ENCODE results near the gene AFF1.

Gene AFF1

GRCh38 chr4:87090305-87090704 is 155.5 kb downstream of the AFF1 start:
- no peak for FAIRE-seq
- no peak for DNase-seq (ENCODE audit: insufficient read length)
- no peak for TF ChIP-seq TAF1 (IDR thresholded peaks at IDR 0.05; ENCODE audit: borderline replicate concordance, low read depth, low read length)
- no peak for TF ChIP-seq POLR2A (IDR thresholded peaks at IDR 0.05; ENCODE audit: low read depth, low read length)
- TF ChIP-seq POLR2AphosphoS5 (IDR thresholded peaks at IDR 0.05; ENCODE audit: low read depth, low read length), result no peak

- TF ChIP-seq TAF1 (IDR thresholded peaks at IDR 0.05; ENCODE audit: borderline replicate concordance, low read depth, low read length) (no peak), POLR2AphosphoS5 (IDR thresholded peaks at IDR 0.05; ENCODE audit: low read depth, low read length) (no peak), POLR2A (IDR thresholded peaks at IDR 0.05; ENCODE audit: low read depth, low read length) (no peak)
- DNase-seq (ENCODE audit: insufficient read length) (no peak), FAIRE-seq (no peak)
Measured at GRCh38 chr4:87092389-87093141, 157.8 kb downstream of the AFF1 start.

GRCh38 chr4:87093443-87094123 is 158.8 kb downstream of the AFF1 start:
- TF ChIP-seq POLR2A (IDR thresholded peaks at IDR 0.05; ENCODE audit: low read depth, low read length) (no peak), POLR2AphosphoS5 (IDR thresholded peaks at IDR 0.05; ENCODE audit: low read depth, low read length) (0 out of 2 replicates have a peak, but pooled peaks have one; percentile 6)
- peak; percentile 18 for DNase-seq (ENCODE audit: insufficient read length)
- peak; percentile 89 for FAIRE-seq

GRCh38 chr4:87097075-87097474 is 162.3 kb downstream of the AFF1 start:
- FAIRE-seq (no peak), DNase-seq (ENCODE audit: insufficient read length) (no peak)
- TF ChIP-seq POLR2AphosphoS5 (IDR thresholded peaks at IDR 0.05; ENCODE audit: low read depth, low read length) (no peak), TAF1 (IDR thresholded peaks at IDR 0.05; ENCODE audit: borderline replicate concordance, low read depth, low read length) (no peak), POLR2A (IDR thresholded peaks at IDR 0.05; ENCODE audit: low read depth, low read length) (no peak)

- TF ChIP-seq POLR2AphosphoS5 (IDR thresholded peaks at IDR 0.05; ENCODE audit: low read depth, low read length) (no peak), POLR2A (IDR thresholded peaks at IDR 0.05; ENCODE audit: low read depth, low read length) (no peak)
- DNase-seq (ENCODE audit: insufficient read length) (no peak), FAIRE-seq (no peak)
Measured at GRCh38 chr4:87100168-87100567, 165.4 kb downstream of the AFF1 start.

GRCh38 chr4:87101543-87102199 is 166.9 kb downstream of the AFF1 start:
- TF ChIP-seq TAF1 (IDR thresholded peaks at IDR 0.05; ENCODE audit: borderline replicate concordance, low read depth, low read length) (no peak), POLR2AphosphoS5 (IDR thresholded peaks at IDR 0.05; ENCODE audit: low read depth, low read length) (no peak), POLR2A (IDR thresholded peaks at IDR 0.05; ENCODE audit: low read depth, low read length) (no peak)
- no peak for DNase-seq (ENCODE audit: insufficient read length)
- no peak for FAIRE-seq

- FAIRE-seq (no peak), DNase-seq (ENCODE audit: insufficient read length) (no peak)
- no peak for TF ChIP-seq TAF1 (IDR thresholded peaks at IDR 0.05; ENCODE audit: borderline replicate concordance, low read depth, low read length)
- no peak for TF ChIP-seq POLR2AphosphoS5 (IDR thresholded peaks at IDR 0.05; ENCODE audit: low read depth, low read length)
- no peak for TF ChIP-seq POLR2A (IDR thresholded peaks at IDR 0.05; ENCODE audit: low read depth, low read length)
Measured at GRCh38 chr4:87103086-87103485, 168.3 kb downstream of the AFF1 start.

- DNase-seq (ENCODE audit: insufficient read length) (no peak), FAIRE-seq (peak; percentile 36)
- TF ChIP-seq POLR2AphosphoS5 (IDR thresholded peaks at IDR 0.05; ENCODE audit: low read depth, low read length) (no peak), POLR2A (IDR thresholded peaks at IDR 0.05; ENCODE audit: low read depth, low read length) (no peak), TAF1 (IDR thresholded peaks at IDR 0.05; ENCODE audit: borderline replicate concordance, low read depth, low read length) (no peak)
Measured at GRCh38 chr4:87103691-87104187, 168.9 kb downstream of the AFF1 start.

- FAIRE-seq (no peak), DNase-seq (ENCODE audit: insufficient read length) (no peak)
- no peak for TF ChIP-seq TAF1 (IDR thresholded peaks at IDR 0.05; ENCODE audit: borderline replicate concordance, low read depth, low read length)
- TF ChIP-seq POLR2A (IDR thresholded peaks at IDR 0.05; ENCODE audit: low read depth, low read length), result no peak
- TF ChIP-seq POLR2AphosphoS5 (IDR thresholded peaks at IDR 0.05; ENCODE audit: low read depth, low read length), result no peak
Measured at GRCh38 chr4:87105101-87105845, 170.5 kb downstream of the AFF1 start.

GRCh38 chr4:87108142-87108546 is 173.3 kb downstream of the AFF1 start:
- no peak for DNase-seq (ENCODE audit: insufficient read length)
- no peak for TF ChIP-seq TAF1 (IDR thresholded peaks at IDR 0.05; ENCODE audit: borderline replicate concordance, low read depth, low read length)
- no peak for TF ChIP-seq POLR2A (IDR thresholded peaks at IDR 0.05; ENCODE audit: low read depth, low read length)
- no peak for TF ChIP-seq POLR2AphosphoS5 (IDR thresholded peaks at IDR 0.05; ENCODE audit: low read depth, low read length)
- FAIRE-seq, result no peak

GRCh38 chr4:87109121-87109520 is 174.3 kb downstream of the AFF1 start:
- FAIRE-seq (no peak), DNase-seq (ENCODE audit: insufficient read length) (no peak)
- TF ChIP-seq POLR2A (IDR thresholded peaks at IDR 0.05; ENCODE audit: low read depth, low read length), result no peak
- no peak for TF ChIP-seq POLR2AphosphoS5 (IDR thresholded peaks at IDR 0.05; ENCODE audit: low read depth, low read length)
- TF ChIP-seq TAF1 (IDR thresholded peaks at IDR 0.05; ENCODE audit: borderline replicate concordance, low read depth, low read length), result no peak

Measured in GM12892 (cell line).